HUES64 (cell line): Measurements from ENCODE around the gene EMC10.

Experiments used
- H3K27ac ChIP-seq: 2 replicates; pipeline ENCODE4 v1.7.0; 2013; ENCODE audit warnings: low read depth, low read length, inconsistent platforms
- H3K27me3 ChIP-seq: 2 replicates; pipeline ENCODE4 v1.6.1; 2013; ENCODE audit warnings: mild to moderate bottlenecking, low read length; ENCODE audit not compliant: insufficient read depth
- H3K36me3 ChIP-seq: 2 replicates; pipeline ENCODE4 v1.6.1; 2013; ENCODE audit warnings: mild to moderate bottlenecking, low read length; ENCODE audit not compliant: insufficient read depth
- H3K4me1 ChIP-seq: 2 replicates; pipeline ENCODE4 v1.6.1; 2013; ENCODE audit warnings: mild to moderate bottlenecking, low read length, moderate library complexity; ENCODE audit not compliant: insufficient read depth
- H3K4me3 ChIP-seq: 2 replicates; pipeline ENCODE4 v1.5.1; 2013; ENCODE audit warnings: mild to moderate bottlenecking, low read length, moderate library complexity
- H3K9ac ChIP-seq: 2 replicates; pipeline ENCODE4 v1.6.1; 2013; ENCODE audit warnings: mild to moderate bottlenecking, low read depth, low read length
- H3K9me3 ChIP-seq: 2 replicates; pipeline ENCODE4 v1.6.1; 2013; ENCODE audit warnings: low read depth, low read length; ENCODE audit not compliant: insufficient read depth
- WGBS: fragments of 150-250, 120-280 bp; methylation state at CpG from one replicate; pipeline ENCODE4 v1.1.7; 2013; ENCODE audit warnings: missing lambda C conversion rate; 5-methylcytosine and 5-hydroxymethylcytosine counted together

The EMC10 gene

GRCh38 chr19:50537306-50537685, 61.0 kb downstream of the EMC10 start:
- H3K27me3 ChIP-seq = no peaks in the 10 kb centered on the region
- 77% methylated on average over 18 of the region's 18 CpGs for WGBS
- H3K4me1 ChIP-seq = no peaks in the 10 kb centered on the region
- no peak overlapping the region for H3K27ac ChIP-seq
- H3K4me3 ChIP-seq = no peak overlapping the region
- no peak overlapping the region for H3K9ac ChIP-seq
- peaks cover 29% of the 10 kb centered on the region for H3K9me3 ChIP-seq
- no peaks in the 10 kb centered on the region for H3K36me3 ChIP-seq

- Histone ChIP-seq H3K9ac (no peak overlapping the region), H3K4me1 (no peaks in the 10 kb centered on the region), H3K27me3 (no peaks in the 10 kb centered on the region), H3K36me3 (no peaks in the 10 kb centered on the region), H3K4me3 (no peak overlapping the region), H3K9me3 (peaks cover 24% of the 10 kb centered on the region), H3K27ac (no peak overlapping the region)
- WGBS = 55% methylated on average over 14 of the region's 15 CpGs
Observed at GRCh38 chr19:50537769-50538230, 61.5 kb downstream of the EMC10 start.
